ENCODE data around the gene VAV1.

Gene VAV1

GRCh38 chr19:6903446-6903845 is 130.9 kb downstream of the VAV1 start:
- DNase-seq = no peak

GRCh38 chr19:6906559-6907060 is 134.1 kb downstream of the VAV1 start:
- no peak for DNase-seq

Data from fibroblast of skin of abdomen (primary cell).